Activated naive CD8-positive, alpha-beta T cell treated with anti-CD3 and anti-CD28 coated beads, Interleukin-2, amount 50 U/mL, for 24 hours (primary cell): ENCODE results near the gene EEF2K.

Experiments
- ATAC-seq: fragments of 150-1000 bp; cut with Tn5 transposase; one replicate; pipeline ENCODE4 v1.10.0; 2021
- DNase-seq: peaks from one replicate; pipeline ENCODE4 v3.0.0; 2021
- H3K27ac Mint-ChIP-seq: one replicate; pipeline ENCODE4 v1.8.0; 2021; ENCODE audit warnings: mild to moderate bottlenecking, mixed read lengths
- H3K27me3 Mint-ChIP-seq: one replicate; pipeline ENCODE4 v1.8.0; 2021; ENCODE audit warnings: mixed read lengths
- H3K36me3 Mint-ChIP-seq: one replicate; pipeline ENCODE4 v1.8.0; 2021; ENCODE audit warnings: low read depth, mixed read lengths
- H3K4me1 Mint-ChIP-seq: one replicate; pipeline ENCODE4 v1.8.0; 2021; ENCODE audit warnings: mixed read lengths
- H3K4me3 Mint-ChIP-seq: one replicate; pipeline ENCODE4 v1.8.0; 2021; ENCODE audit warnings: mild to moderate bottlenecking, moderate library complexity, mixed read lengths
- H3K9me3 Mint-ChIP-seq: one replicate; pipeline ENCODE4 v1.8.0; 2021; ENCODE audit warnings: mixed read lengths

Gene EEF2K

GRCh38 chr16:22325598-22326368, 119.7 kb downstream of the EEF2K start:
- H3K9me3 Mint-ChIP-seq, result no peaks in the 10 kb centered on the region
- no peaks in the 10 kb centered on the region for H3K27me3 Mint-ChIP-seq
- no peak overlapping the region for H3K27ac Mint-ChIP-seq
- peaks cover 6% of the 10 kb centered on the region for H3K4me1 Mint-ChIP-seq
- no peak for DNase-seq
- peaks cover 52% of the 10 kb centered on the region for H3K36me3 Mint-ChIP-seq
- no peak for ATAC-seq
- no peak overlapping the region for H3K4me3 Mint-ChIP-seq

GRCh38 chr16:22326369-22326652, 120.2 kb downstream of the EEF2K start:
- Mint-ChIP-seq H3K9me3 (no peaks in the 10 kb centered on the region), H3K36me3 (peaks cover 49% of the 10 kb centered on the region), H3K4me1 (peaks cover under 1% of the 10 kb centered on the region), H3K27me3 (no peaks in the 10 kb centered on the region), H3K27ac (peak overlapping the region; percentile 42), H3K4me3 (no peak overlapping the region)
- ATAC-seq (no peak), DNase-seq (no peak)

- Mint-ChIP-seq H3K4me3 (no peak overlapping the region), H3K4me1 (no peaks in the 10 kb centered on the region), H3K27me3 (no peaks in the 10 kb centered on the region), H3K27ac (no peak overlapping the region), H3K9me3 (no peaks in the 10 kb centered on the region), H3K36me3 (peaks cover 54% of the 10 kb centered on the region)
- no peak for DNase-seq
- ATAC-seq, result no peak
Observed at GRCh38 chr16:22326771-22327445, 120.8 kb downstream of the EEF2K start.

GRCh38 chr16:22327446-22327775, 121.3 kb downstream of the EEF2K start:
- Mint-ChIP-seq H3K36me3 (peaks cover 59% of the 10 kb centered on the region), H3K27ac (no peak overlapping the region), H3K27me3 (no peaks in the 10 kb centered on the region), H3K4me3 (no peak overlapping the region), H3K4me1 (no peaks in the 10 kb centered on the region), H3K9me3 (no peaks in the 10 kb centered on the region)
- ATAC-seq, result no peak
- no peak for DNase-seq

GRCh38 chr16:22328081-22328725, 122.1 kb downstream of the EEF2K start:
- ATAC-seq, result no peak
- no peak for DNase-seq
- Mint-ChIP-seq H3K27ac (no peak overlapping the region), H3K4me3 (no peak overlapping the region), H3K9me3 (no peaks in the 10 kb centered on the region), H3K4me1 (no peaks in the 10 kb centered on the region), H3K36me3 (peaks cover 62% of the 10 kb centered on the region), H3K27me3 (no peaks in the 10 kb centered on the region)

- no peaks in the 10 kb centered on the region for H3K4me1 Mint-ChIP-seq
- DNase-seq (no peak), ATAC-seq (no peak)
- H3K27ac Mint-ChIP-seq, result no peak overlapping the region
- H3K27me3 Mint-ChIP-seq, result no peaks in the 10 kb centered on the region
- H3K4me3 Mint-ChIP-seq, result no peak overlapping the region
- no peaks in the 10 kb centered on the region for H3K9me3 Mint-ChIP-seq
- H3K36me3 Mint-ChIP-seq, result peaks cover 64% of the 10 kb centered on the region
Observed at GRCh38 chr16:22329199-22329695, 123.2 kb downstream of the EEF2K start.

- ATAC-seq, result no peak
- no peaks in the 10 kb centered on the region for H3K27me3 Mint-ChIP-seq
- no peak for DNase-seq
- no peaks in the 10 kb centered on the region for H3K4me1 Mint-ChIP-seq
- peaks cover 71% of the 10 kb centered on the region for H3K36me3 Mint-ChIP-seq
- no peak overlapping the region for H3K4me3 Mint-ChIP-seq
- no peaks in the 10 kb centered on the region for H3K9me3 Mint-ChIP-seq
- H3K27ac Mint-ChIP-seq, result no peak overlapping the region
Observed at GRCh38 chr16:22330326-22330725, 124.2 kb downstream of the EEF2K start.

GRCh38 chr16:22333457-22333994, 127.4 kb downstream of the EEF2K start:
- peaks cover 23% of the 10 kb centered on the region for H3K9me3 Mint-ChIP-seq
- ATAC-seq (no peak), DNase-seq (no peak)
- H3K27me3 Mint-ChIP-seq, result no peaks in the 10 kb centered on the region
- peaks cover 18% of the 10 kb centered on the region for H3K4me1 Mint-ChIP-seq
- peaks cover 87% of the 10 kb centered on the region for H3K36me3 Mint-ChIP-seq
- H3K4me3 Mint-ChIP-seq, result no peak overlapping the region
- no peak overlapping the region for H3K27ac Mint-ChIP-seq

- DNase-seq, result no peak
- Mint-ChIP-seq H3K27ac (no peak overlapping the region), H3K9me3 (peaks cover 30% of the 10 kb centered on the region), H3K36me3 (peaks cover 79% of the 10 kb centered on the region), H3K4me1 (peaks cover 18% of the 10 kb centered on the region), H3K27me3 (no peaks in the 10 kb centered on the region), H3K4me3 (no peak overlapping the region)
- peak; percentile 33 for ATAC-seq
Observed at GRCh38 chr16:22335668-22336246, 129.7 kb downstream of the EEF2K start.

GRCh38 chr16:22336581-22336980, 130.5 kb downstream of the EEF2K start:
- ATAC-seq, result no peak
- peak overlapping the region; percentile 11 for H3K27ac Mint-ChIP-seq
- H3K36me3 Mint-ChIP-seq, result peaks cover 82% of the 10 kb centered on the region
- no peaks in the 10 kb centered on the region for H3K27me3 Mint-ChIP-seq
- DNase-seq, result no peak
- H3K4me3 Mint-ChIP-seq, result no peak overlapping the region
- peaks cover 20% of the 10 kb centered on the region for H3K4me1 Mint-ChIP-seq
- H3K9me3 Mint-ChIP-seq, result peaks cover 35% of the 10 kb centered on the region

- Mint-ChIP-seq H3K9me3 (peaks cover 35% of the 10 kb centered on the region), H3K4me1 (peaks cover 24% of the 10 kb centered on the region), H3K27me3 (no peaks in the 10 kb centered on the region), H3K4me3 (no peak overlapping the region), H3K27ac (no peak overlapping the region), H3K36me3 (peaks cover 82% of the 10 kb centered on the region)
- ATAC-seq (no peak), DNase-seq (no peak)
Observed at GRCh38 chr16:22337045-22337444, 131.0 kb downstream of the EEF2K start.

- DNase-seq, result no peak
- ATAC-seq, result peak; percentile 44
- Mint-ChIP-seq H3K27ac (peak overlapping the region; percentile 59), H3K36me3 (peaks cover 77% of the 10 kb centered on the region), H3K9me3 (peaks cover 35% of the 10 kb centered on the region), H3K4me1 (peaks cover 28% of the 10 kb centered on the region), H3K4me3 (no peak overlapping the region), H3K27me3 (no peaks in the 10 kb centered on the region)
Observed at GRCh38 chr16:22337849-22338635, 132.0 kb downstream of the EEF2K start.
